ENCODE measurements around the gene MIPOL1.

GRCh38 chr14:37168721-37169120 is 29.0 kb upstream of the MIPOL1 start:
- TF ChIP-seq CTCF (IDR thresholded peaks at IDR 0.05 in 8 of 11, conservative IDR thresholded peaks at IDR 0.05 in 3 of 11) (no peak), POLR2AphosphoS5 (IDR thresholded peaks at IDR 0.05) (no peak), POLR2A (IDR thresholded peaks at IDR 0.05) (no peak)
